ENCODE results near the gene SORCS2.

The SORCS2 gene

GRCh38 chr4:7281691-7282665 lies 89.6 kb downstream of the SORCS2 start:
- no peak for DNase-seq (ENCODE audit: low read depth in 1 of 2, low spot score in 1 of 2)
- in situ Hi-C loops (cut with HindIII; ENCODE audit: low pct_unique_long_range_greater_than_20kb, low sequenced_read_pairs), result no loop called here
- no peak for TF ChIP-seq JUND (IDR thresholded peaks at IDR 0.05; ENCODE audit: low read depth)

GRCh38 chr4:7282786-7283440 lies 90.6 kb downstream of the SORCS2 start:
- in situ Hi-C loops (cut with HindIII; ENCODE audit: low pct_unique_long_range_greater_than_20kb, low sequenced_read_pairs), result no loop called here
- no peak for DNase-seq (ENCODE audit: low read depth in 1 of 2, low spot score in 1 of 2)
- no peak for TF ChIP-seq JUND (IDR thresholded peaks at IDR 0.05; ENCODE audit: low read depth)

- TF ChIP-seq JUND (IDR thresholded peaks at IDR 0.05; ENCODE audit: low read depth), result no peak
- in situ Hi-C loops (cut with HindIII; ENCODE audit: low pct_unique_long_range_greater_than_20kb, low sequenced_read_pairs), result no loop called here
- DNase-seq (ENCODE audit: low read depth in 1 of 2, low spot score in 1 of 2), result no peak
Observed at GRCh38 chr4:7285244-7286094, 93.1 kb downstream of the SORCS2 start.

GRCh38 chr4:7286170-7286569 lies 93.8 kb downstream of the SORCS2 start:
- DNase-seq (ENCODE audit: low read depth in 1 of 2, low spot score in 1 of 2), result no peak
- in situ Hi-C loops (cut with HindIII; ENCODE audit: low pct_unique_long_range_greater_than_20kb, low sequenced_read_pairs), result no loop called here

GRCh38 chr4:7286798-7287197 lies 94.5 kb downstream of the SORCS2 start:
- in situ Hi-C loops (cut with HindIII; ENCODE audit: low pct_unique_long_range_greater_than_20kb, low sequenced_read_pairs), result no loop called here
- DNase-seq (ENCODE audit: low read depth in 1 of 2, low spot score in 1 of 2), result no peak
- TF ChIP-seq JUND (IDR thresholded peaks at IDR 0.05; ENCODE audit: low read depth), result no peak

More at GRCh38 chr4:7286170-7286569, 93.8 kb downstream of the SORCS2 start:
- no peak for TF ChIP-seq JUND (IDR thresholded peaks at IDR 0.05; ENCODE audit: low read depth)

GRCh38 chr4:7287274-7287917 lies 95.1 kb downstream of the SORCS2 start:
- no peak for TF ChIP-seq JUND (IDR thresholded peaks at IDR 0.05; ENCODE audit: low read depth)
- in situ Hi-C loops (cut with HindIII; ENCODE audit: low pct_unique_long_range_greater_than_20kb, low sequenced_read_pairs), result no loop called here
- DNase-seq (ENCODE audit: low read depth in 1 of 2, low spot score in 1 of 2), result no peak

- DNase-seq (ENCODE audit: low read depth in 1 of 2, low spot score in 1 of 2), result no peak
- in situ Hi-C loops (cut with HindIII; ENCODE audit: low pct_unique_long_range_greater_than_20kb, low sequenced_read_pairs), result no loop called here
- TF ChIP-seq JUND (IDR thresholded peaks at IDR 0.05; ENCODE audit: low read depth), result no peak
Observed at GRCh38 chr4:7287918-7288280, 95.6 kb downstream of the SORCS2 start.

GRCh38 chr4:7288751-7289523 lies 96.6 kb downstream of the SORCS2 start:
- DNase-seq (ENCODE audit: low read depth in 1 of 2, low spot score in 1 of 2), result no peak
- TF ChIP-seq JUND (IDR thresholded peaks at IDR 0.05; ENCODE audit: low read depth), result no peak
- in situ Hi-C loops (cut with HindIII; ENCODE audit: low pct_unique_long_range_greater_than_20kb, low sequenced_read_pairs), result no loop called here

GRCh38 chr4:7289589-7289988 lies 97.3 kb downstream of the SORCS2 start:
- no peak for DNase-seq (ENCODE audit: low read depth in 1 of 2, low spot score in 1 of 2)
- in situ Hi-C loops (cut with HindIII; ENCODE audit: low pct_unique_long_range_greater_than_20kb, low sequenced_read_pairs), result no loop called here
- TF ChIP-seq JUND (IDR thresholded peaks at IDR 0.05; ENCODE audit: low read depth), result no peak

GRCh38 chr4:7291372-7292114 lies 99.2 kb downstream of the SORCS2 start:
- no peak for TF ChIP-seq JUND (IDR thresholded peaks at IDR 0.05; ENCODE audit: low read depth)
- in situ Hi-C loops (cut with HindIII; ENCODE audit: low pct_unique_long_range_greater_than_20kb, low sequenced_read_pairs), result no loop called here
- DNase-seq (ENCODE audit: low read depth in 1 of 2, low spot score in 1 of 2), result peak; percentile 30 to 54

GRCh38 chr4:7293703-7294102 lies 101.4 kb downstream of the SORCS2 start:
- in situ Hi-C loops (cut with HindIII; ENCODE audit: low pct_unique_long_range_greater_than_20kb, low sequenced_read_pairs), result no loop called here
- no peak for DNase-seq (ENCODE audit: low read depth in 1 of 2, low spot score in 1 of 2)
- no peak for TF ChIP-seq JUND (IDR thresholded peaks at IDR 0.05; ENCODE audit: low read depth)

Measured in T47D (cell line).